Kasumi-1 (cell line): ENCODE results near the gene GCA.

Experiments
- DNase-seq, 2 experiments: peaks; one replicate each; lab custom pipeline; 2025; lab: John Stamatoyannopoulos, UW

Gene GCA

DNA sequence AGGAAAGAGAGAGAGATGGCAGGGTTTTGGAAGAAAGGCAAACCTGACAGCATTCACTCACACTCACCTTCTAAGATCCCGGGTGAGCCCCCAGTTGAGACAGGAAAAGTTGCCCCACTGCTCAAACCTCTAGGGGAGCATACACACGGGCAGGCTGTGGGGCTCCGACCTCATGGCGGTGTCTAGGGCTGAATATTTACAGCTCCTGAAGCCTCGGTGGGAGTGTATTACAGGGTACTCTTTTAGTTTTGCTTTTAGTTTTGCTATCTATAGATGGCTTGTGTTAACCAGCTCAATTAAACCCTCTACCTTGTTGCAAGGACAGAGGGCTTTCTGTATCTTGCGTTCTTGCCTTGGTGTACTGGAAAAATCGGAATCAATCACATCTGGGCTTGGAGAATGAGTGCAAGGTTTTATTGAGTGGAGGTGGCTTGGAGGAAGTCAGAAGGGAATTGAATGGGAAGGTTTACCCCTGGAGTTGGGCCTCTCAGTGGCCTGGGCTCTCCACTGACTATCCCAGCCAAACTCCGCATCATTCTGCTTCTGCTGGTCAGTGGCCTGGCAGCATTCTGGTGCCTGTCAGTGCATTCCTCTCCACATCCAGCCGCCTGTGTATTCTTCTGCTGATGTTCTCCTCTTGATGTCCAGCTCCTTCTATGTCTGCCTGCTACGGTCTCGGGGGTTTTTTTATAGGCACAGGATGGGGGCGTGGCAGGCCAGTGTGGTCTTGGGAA lies 15.3 kb upstream of the GCA start:
- no peak for DNase-seq

DNA sequence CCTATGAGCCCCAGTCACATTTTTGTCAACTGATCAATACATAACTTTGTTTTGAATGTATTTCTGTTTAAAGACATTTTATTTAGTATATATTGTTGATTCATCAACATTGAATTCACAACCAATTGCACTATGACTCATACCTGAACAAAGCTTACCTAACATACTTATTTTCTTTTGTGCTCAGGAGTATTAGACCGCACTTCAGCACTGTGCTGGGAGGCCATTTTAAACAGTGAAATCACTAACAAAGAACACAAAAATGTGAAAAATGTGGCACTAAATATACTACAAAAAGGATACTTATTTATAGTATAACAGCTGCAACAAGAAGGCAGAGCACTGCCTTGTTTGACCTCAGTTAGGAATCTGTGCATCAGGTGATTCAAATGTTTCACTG lies 13.1 kb upstream of the GCA start:
- DNase-seq: no peak

DNA sequence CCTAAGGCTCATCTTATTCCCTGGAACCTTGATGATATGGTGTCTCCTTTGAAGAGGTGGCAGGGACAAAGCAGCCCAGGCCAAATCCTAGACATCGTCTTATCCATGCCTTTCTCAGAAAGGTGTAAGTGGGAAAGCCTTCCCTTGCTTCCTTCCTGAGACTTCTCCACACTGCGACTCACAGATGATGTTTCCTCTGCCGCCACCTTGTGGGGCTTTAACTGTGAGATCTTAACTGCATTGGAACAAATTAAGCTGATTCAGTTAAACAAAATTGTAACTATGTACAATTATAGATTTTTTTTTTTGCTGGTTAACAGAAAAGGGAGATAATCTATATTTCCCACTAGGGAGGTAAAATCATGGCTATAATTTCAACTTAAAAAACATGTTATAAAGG lies 10.0 kb upstream of the GCA start:
- DNase-seq: peak; percentile 65 to 68

DNA sequence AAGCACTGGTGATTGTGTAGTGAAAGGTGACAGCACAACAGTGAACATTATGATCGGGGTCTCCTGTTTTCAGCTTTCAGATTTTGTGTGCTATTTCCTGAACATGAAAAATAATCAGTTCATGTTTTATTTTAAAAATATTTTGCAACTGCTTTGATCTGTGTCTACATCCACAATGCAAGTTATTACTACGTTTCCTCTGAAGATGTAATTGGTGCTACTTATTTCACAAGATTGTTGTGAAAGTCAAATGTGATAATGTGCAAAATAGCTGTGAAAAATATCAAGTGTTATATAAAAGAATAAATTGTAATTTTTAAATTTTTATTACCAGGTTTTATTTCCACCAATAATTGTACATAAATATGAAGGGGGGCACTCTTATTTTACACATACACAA lies 6.1 kb upstream of the GCA start:
- DNase-seq: no peak

DNA sequence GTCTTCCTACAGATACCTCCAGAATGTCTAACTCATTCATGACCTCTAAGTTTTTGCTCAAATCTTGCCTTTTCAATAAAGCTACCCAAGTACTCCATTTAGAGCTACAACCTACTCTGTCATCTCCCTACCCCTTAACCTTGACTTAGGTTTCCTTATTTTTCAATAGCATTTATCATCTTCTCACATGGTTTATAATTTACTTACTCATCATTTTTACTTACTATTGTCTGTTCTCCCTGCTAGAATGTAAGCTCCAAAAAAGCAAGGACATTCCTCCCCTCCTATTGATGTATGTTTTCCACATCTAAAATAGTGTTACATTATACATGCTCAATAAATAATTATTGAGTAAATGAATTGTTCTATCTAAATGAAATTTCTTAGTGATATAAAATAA lies 3.1 kb upstream of the GCA start:
- DNase-seq: no peak

DNA sequence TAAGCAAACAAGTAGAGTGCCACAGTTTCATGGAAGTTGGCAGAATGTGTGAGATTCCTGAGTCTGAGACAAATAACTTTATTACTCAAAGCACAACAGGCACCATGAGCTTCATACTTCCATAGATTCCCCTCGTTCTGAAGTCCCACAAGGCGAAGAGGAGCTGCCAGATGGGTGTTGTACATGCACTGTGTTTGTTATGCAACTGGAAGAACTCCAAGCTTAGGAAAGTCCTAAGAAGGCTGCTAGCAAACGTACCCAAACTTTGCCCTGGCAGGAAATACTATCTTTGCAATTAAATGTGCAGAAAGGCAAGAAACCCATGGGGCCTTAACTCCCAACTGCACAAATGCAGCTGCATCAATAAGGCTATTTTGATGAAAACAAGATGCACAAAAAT lies 1.6 kb upstream of the GCA start:
- peak in 1 of 2 experiments; percentile 20 for DNase-seq

DNA sequence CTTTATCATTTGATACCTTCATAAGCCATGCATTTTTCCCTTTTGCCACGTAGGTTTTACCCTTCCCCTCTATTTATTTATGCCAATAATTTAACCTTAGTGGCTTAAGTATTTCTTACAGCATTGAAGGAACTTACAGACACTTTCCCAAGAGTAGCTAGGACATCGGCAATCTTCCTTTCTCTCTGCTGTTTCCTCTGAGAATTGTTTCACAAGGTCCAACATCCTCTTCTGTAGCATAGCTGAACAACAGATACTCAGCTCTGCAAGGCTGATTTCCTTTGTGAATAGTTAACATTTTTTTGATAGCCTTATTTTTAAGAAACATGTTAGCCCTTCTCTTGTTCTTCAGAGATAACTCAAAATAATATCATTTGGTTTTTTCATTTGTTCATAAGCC lies 1.1 kb upstream of the GCA start:
- DNase-seq: peak; percentile 28 to 54

DNA sequence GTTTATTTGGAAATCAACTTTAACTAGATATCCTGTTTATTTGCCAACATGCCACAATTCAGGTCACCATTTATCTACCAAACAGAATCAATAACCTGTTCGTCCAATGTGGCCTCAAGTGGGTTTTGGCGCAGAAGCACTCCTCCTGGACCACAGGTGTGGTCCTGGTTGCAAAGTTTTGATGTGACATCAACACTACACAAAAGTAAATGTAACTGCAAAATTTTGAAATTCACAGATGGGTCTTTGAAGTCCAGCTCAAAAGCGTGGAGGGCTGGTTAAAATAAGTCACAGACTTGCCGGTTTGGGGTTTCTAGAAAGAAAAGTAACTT lies 474 bp upstream of the GCA start:
- DNase-seq: no peak

DNA sequence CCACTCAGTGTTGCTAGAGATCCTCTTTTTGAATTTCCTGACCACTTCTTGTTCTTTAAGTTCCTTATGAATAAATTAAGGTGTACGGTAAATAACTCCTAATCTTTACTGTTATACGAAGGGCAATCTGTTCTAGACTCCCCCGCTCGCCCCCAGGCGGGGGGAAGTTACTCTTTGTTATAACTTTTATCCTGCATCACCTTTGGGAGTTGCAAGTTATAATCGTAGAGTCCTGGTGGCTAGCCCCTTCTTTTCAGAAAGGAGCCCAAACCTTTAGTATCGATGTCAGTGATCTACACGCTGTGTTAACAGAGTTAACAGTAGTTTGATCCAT lies 652 bp downstream of the GCA start:
- peak in 1 of 2 experiments; percentile 85 for DNase-seq

DNA sequence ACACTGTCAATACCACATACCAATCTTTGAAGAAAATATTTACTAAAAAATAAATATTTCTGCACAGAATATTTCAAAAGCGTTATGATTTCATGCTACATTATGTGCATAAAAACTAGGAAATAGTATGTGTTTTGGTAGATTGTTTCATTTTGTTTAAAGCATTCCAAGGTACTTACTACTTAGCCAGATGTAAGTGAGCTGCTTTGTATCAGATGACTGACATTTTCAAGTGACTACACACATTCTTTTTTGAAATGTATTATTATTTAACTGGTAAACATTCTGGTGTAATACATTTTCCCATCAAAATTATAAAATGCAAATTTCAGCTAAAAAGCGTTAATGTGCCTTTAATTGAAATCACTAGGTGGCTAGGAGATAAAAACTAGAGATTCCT lies 21.5 kb downstream of the GCA start:
- no peak for DNase-seq

DNA sequence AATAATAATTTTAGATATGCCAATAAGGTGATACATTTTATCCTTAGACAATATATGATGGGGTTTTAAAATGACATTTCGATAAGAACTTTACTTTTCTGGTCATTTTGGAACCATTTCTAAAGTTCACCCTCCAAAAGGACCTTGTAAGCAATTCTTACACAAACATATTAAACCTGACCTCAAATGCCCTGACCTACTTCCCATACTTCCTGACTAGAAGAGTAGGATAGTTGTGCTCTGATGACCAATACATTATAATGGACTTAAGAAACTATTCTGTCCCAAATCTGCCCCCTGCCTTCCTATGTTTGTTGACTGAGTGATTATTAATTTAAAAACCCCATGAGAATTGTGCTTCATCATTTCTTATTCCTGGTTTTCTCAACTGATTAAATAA lies 24.6 kb downstream of the GCA start:
- no peak for DNase-seq

DNA sequence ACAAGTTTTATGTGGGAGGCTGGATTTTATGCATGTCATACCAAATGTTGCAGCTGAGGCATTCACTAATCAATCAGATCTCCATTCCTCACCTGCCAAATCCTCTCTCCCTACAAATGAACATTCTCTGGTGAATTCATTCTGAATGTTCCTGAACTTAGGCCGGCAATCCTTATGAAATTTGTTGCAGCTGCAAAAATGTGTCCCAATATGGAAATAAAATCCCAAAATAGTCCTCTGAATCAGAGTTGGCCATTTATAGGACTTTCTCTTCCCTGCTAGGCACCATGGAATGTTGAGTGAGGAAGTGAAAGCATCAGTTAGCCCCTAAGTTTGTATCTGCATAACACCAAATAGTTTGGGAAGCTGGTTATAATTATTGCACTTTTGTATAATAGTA lies 25.6 kb downstream of the GCA start:
- DNase-seq: no peak

DNA sequence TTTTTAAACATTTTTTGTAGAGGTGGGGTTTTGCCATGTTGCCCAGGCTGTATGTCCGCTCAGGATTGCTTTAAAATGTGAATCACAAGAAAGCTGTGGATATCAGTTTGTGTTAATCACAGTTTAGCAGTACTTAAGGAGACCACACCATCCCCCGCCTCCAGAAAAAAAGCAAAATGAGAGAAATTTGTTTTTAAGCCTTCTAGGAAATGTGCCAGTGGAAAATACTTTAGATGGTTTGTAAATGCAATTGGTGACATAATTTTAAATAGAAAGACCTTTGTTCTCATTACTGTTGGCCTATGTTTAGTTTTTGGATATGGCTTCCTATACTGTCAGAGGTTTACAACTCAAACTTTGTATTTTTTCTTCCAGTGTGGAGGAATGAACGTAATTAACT lies 27.0 kb downstream of the GCA start:
- DNase-seq: no peak

DNA sequence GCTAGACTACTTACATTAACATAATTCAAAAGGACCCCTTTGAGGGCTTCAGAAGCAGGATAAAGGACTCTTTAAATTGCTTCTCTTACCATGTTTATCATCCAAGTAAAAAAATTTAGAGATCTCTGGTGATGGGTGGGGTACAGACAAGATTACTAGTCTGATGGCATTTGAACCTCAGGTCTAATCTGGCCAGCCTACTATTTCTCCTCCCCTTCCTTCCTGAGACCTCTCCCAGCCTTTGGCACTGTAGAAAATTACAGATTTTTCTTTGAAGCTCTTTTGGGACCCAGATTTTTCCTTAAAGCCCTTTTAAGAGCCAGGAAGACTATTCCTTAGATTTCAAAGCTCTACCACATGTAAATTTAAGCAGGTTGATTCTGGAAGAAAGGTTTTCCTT lies 28.9 kb downstream of the GCA start:
- no peak for DNase-seq

DNA sequence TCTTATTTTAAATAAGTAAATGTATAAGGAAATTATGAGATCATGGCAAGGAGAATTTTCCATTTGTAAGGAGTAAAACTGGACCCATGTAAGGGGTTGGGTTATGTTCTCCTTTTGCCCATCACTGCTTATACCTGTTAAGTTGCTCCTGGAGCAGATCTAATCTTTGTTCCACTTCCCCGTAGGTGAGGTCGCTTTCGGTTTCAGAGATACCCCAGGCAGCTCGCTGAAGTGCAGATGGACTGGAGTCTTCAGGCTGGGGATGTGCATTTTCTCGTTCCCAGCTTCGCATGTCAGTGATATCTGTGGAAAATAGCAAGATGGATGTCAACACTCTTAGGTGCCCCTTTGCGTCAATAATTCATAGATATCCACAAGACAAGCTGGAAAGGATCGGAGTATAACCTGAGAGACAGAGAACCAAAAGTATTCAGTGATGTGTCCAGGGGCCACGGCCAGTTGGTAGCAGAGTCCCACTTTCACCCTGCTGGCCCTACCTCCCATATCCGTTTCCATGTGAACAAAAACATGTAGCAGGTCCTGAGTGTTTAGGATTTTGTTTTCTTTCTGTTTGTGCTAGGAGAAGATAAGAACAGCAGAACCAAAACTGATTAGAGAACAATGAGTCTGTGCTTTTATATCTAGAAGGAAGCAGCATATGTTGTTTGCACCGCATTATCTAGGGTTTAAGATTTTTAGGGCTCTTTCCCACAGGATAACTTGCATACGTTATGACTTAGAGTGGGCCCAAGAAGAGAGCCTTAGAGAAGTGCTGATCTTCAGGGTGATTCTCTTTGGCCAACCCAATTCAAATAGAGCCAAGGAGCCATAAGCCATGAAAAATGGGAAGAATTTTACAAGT lies 36.0 kb downstream of the GCA start:
- no peak for DNase-seq

DNA sequence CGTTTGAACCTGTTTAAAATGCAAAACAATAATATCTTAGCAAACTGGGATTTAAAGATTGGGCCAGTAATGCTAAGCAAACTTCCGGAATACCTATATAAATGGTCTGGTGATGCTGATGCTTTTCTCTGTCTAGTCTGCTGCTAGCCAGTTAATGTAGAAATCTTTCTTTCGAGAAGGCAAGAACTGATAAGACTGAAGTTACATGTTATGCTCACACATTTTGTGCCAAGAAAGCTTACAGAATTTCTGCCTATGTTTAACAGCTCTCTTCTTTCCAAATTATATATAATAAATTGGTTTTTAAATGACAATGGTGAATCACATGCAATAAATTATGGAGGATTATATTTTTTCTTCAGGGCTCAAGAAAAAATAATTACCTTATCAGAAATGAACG lies 37.9 kb downstream of the GCA start:
- DNase-seq: no peak

DNA sequence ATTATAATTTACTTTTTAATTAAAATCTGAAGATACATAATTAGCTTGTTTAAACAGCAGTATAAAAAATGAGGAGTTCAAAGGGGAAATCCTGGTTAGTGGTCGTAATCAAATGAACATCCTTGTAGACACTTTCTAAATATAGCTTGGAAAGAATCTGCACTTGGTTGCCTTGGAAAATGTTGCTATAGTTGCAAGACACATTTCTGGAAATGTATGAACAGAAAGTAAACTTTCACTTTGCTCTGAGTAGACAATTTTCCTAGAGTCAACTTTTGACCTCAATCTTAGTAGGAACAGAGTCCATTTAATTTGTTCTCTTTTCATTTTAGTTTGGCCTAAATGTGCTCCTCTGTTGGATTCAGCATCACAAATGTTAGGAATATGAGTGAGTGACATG lies 38.3 kb downstream of the GCA start:
- DNase-seq: no peak

DNA sequence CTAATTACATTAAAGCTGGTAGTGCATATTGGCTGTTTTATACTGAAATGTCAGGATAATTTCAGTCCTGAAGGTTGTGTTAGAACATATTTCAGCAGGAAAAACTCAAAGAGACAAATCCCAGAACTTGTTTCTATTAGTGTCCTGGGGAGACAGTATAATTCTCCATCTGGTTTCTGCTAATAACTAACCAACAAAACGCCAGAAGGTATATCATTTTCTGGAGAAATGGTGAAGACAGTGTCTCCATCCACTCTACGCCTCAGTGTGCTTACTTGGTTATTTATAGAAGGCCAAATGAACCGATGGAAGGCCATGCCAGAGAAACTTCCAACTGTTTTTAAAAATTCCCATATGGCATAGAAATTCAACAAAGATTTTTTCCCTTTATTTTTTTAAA lies 41.6 kb downstream of the GCA start:
- no peak for DNase-seq

DNA sequence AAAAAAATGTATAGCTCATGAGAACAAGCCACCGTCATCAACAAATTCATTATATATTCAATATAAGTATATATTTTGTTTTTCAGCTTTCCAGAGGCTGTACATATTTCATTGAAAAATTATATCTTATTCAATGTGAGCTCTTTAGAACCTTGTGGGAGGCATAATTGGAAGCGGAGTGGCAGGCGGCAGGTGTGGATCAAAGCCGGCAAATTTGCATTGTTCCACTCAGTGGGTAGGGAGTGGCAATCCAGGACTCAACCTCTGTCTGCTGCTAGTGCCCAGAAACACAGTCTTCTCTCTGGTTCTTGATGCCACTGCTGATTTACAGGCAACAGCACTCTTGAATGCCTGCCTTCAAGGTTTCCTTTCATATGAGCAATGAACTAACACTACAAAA lies 46.9 kb downstream of the GCA start:
- DNase-seq: no peak

DNA sequence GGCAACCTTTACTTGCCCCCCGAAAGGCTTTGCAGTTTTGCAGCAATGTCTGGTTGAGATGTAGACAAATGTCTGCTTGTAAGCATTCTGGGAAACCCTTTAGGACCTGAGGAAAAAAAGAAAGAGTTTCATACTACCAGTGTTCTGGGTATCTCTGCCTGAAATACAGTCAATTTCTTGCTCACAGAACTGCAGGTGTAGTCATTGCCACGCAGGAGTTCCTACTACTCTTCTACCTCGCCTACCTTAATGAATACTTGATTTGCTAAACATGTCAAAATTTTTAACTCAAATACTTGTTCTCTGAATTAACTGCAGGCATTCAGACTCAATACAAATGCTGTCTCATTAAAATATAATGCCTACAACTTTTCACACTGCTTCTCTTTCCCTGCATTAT lies 56.4 kb downstream of the GCA start:
- no peak for DNase-seq

DNA sequence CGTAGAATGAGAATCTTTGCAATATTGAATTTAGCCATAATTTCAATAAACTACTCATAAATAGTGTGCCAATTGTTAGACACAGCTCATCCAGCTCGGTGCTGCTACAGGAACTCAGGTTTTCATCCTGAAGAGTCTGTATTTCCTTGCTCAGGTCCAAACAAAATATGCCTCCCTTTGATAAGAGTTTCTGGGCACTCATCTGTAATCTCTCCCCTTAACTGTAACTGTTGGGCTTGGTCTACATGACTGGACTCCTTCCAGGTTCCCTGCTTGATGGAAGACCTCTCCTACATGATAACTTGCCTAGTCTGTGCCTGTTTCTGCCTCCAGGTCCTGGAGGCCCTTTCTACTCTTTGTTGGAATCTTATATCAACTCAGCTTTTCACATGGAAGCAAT lies 57.9 kb downstream of the GCA start:
- no peak for DNase-seq

DNA sequence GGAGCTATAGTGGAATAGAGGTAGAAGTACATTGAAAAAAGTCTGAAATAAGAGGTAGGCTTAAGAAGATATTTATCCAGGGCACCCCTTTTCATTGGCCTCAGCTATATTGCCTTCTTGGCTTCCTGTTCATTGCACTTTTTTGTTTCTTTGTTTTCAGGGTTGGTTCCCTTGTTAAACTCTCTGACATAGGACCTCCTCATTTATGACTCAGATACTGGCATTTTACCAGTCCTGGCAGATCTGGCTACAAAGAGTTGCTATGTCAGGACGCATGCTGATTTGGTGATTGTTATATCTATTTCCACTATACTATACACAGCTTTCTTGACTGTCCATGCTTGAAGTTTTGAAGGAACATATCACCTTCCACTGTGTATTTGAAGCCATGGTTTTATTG lies 60.0 kb downstream of the GCA start:
- no peak for DNase-seq
